HG02981 (cell line): Measurements from ENCODE around the gene ARSG.
"Not testable (repeated sequence)": the region's sequence is repeated elsewhere in the genome, so short reads cannot be mapped to it uniquely, and the experiment has no call there.

Source experiments
- ATAC-seq: cut with Tn5 transposase; IDR thresholded peaks from one replicate; pipeline ENCODE4 v1.9.1; 2021; ENCODE audit warnings: mild to moderate bottlenecking, moderate library complexity; ENCODE audit not compliant: unreplicated experiment

Gene ARSG

DNA sequence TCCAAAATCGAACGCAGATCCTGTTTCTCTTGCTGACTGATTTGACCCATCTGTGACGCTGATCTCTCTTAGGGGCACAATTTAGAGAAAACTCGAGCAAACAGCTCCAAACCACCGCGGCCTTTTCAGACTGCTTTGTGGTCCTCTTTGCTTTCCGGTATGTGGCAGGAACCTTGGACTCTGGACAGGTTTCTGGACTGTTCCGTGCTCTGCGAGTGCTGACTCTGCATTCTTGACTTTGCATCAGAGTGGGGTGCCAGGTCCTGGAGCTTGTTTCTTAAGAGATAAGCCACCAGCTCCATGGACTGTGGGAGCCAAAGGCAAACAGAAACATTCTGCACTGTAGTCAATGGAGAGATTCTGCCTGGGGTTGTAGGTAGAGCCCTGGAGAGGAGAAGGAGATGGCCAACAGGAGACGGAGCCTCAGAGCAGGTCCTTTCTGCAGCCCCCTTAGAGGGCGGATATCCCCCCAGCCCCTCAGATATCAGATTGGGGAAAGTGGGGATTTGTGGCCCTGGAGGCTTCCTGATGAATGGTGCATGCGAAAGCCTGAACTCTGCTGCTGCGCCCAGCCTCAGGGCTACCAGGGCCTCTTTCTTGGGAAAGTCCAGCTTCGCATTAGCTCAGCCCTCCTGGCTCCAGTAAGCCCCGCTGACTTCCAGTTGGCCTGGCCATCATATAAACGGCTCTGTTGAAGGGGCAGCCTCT is 100.4 kb downstream of the ARSG start:
- ATAC-seq: no peak

DNA sequence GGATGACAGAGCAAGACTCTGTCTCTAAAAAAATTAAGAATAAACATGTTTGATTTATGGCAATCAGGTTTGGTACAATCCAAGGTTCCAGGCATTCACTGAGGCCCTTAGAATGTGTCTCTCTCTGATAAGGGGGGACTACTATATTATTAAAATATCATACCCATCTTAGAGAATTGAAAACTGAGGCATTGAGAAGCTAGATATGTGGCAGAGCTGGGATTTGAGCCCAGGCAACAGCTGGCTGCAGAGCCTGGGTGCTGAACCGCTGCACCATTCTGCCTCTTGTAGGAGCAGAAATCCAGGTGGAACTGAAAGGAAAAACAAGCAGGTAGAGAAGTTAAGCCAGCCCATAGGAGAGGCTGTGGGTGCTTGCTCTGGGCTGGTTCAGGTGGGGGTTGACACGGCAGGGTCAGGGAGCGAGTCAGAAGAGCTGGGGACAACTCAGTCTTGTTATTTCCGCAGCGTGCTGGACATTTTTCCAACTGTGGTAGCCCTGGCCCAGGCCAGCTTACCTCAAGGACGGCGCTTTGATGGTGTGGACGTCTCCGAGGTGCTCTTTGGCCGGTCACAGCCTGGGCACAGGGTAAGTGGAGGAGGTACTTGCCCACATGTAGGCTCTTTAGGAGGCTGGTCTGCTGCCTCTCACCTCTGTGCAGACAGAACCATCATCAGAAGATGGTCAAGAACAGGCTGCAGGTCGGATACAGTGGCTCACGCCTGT is 103.5 kb downstream of the ARSG start:
- ATAC-seq: no peak

DNA sequence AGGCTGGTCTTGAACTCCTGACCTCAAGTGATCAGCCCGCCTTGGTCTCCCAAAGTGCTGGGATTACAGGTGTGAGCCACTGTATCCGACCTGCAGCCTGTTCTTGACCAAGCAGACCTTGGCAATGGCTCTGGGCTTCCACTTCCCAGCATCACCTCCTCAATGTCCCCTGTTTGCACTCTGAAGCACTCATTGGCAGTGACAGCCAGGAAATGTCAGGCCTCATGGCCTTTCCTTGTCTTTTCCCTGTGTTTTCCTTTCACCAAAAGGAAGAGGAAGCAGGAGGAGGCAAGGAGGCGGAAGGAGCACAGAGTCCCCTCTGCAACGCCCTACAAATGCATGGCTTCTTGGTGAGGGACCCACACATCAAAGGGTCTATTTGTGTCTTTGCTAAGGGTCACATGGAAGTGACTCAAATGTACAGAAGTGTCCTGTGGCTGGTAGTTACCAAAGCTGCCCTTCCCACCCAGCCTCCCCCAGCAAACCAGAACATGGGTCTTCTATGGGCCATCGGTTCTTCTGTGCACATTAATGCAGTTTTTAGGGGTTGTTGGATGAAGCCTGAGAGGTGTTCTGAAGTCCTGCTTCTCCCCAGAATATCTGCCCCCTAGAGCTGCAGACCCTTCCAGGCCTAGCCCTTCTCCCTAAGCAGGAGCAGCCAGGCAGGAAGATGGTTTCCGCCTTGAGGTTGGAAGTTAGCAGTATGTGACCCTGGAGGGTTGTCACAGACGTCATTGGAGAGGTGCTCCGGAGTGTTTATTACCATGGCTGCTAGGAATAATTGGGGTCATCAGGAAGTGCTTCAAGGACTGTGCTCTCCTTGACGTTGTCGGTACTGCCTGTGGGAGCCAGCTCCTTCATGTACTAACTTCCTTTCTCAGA is 105.2 kb downstream of the ARSG start:
- no peak for ATAC-seq

DNA sequence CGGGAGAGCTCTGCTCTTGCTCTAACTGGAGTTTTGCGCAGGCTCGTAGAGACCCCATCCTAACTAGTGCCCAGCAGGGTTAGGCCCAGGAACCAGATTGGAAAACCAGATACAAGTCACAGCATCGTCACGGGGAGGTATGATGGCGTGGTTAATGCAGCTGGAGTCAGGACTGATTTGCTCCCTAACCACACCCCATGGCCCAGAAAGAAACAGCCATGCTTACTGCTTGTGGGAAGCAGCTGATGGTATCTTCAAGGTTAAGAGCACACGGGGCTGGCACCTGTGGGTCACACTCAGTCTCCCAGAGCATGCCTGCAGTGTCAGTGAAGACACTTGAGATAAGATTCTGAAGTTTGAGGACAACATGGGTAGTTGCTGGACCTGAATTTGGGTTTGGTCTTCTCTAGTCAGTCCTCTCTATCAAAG is 105.8 kb downstream of the ARSG start:
- no peak for ATAC-seq

DNA sequence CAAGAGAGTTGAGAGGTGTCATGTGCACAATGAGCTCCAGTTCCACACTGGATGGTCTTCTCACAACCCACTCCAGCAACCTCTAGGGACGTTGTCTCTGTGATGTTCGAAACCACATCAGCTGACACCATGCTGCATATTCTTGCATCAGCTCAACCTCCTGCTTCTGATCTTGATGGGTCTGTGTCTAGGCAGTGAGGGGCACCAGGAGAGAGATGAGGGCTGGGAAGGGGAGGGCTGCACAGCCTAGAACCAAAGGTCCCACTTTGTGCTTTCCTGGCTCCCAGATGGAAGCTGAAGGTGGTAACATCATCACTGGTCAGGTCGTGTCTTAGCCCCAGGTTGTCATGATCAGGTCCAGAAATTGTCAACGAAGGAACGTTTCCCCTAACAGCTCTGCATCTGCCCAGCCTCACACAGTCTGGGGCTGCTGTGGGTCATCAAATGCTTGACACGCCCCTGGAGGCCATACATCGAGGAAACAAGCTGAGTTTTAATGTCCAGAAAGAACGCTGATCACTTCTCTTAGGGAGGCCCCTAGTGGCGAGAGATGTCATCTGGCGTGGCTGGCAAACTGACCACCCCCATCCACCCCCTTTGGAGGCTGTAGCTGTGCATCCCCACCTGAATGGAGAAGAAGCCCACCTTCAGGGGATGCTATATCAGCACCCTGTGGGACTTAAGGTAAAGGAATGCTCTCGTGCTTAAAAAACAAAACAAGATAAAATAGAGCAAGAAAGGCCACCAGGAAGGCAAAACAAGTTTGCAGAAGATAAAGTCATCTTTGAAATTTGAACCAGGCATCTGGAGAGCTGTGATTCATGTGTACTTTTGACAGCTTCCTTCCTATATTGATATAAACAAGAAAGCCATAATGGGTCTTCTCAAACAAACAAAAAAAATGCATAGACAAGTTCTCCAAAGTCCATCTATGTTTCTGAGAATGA is 107.7 kb downstream of the ARSG start:
- peak; percentile 89 for ATAC-seq

DNA sequence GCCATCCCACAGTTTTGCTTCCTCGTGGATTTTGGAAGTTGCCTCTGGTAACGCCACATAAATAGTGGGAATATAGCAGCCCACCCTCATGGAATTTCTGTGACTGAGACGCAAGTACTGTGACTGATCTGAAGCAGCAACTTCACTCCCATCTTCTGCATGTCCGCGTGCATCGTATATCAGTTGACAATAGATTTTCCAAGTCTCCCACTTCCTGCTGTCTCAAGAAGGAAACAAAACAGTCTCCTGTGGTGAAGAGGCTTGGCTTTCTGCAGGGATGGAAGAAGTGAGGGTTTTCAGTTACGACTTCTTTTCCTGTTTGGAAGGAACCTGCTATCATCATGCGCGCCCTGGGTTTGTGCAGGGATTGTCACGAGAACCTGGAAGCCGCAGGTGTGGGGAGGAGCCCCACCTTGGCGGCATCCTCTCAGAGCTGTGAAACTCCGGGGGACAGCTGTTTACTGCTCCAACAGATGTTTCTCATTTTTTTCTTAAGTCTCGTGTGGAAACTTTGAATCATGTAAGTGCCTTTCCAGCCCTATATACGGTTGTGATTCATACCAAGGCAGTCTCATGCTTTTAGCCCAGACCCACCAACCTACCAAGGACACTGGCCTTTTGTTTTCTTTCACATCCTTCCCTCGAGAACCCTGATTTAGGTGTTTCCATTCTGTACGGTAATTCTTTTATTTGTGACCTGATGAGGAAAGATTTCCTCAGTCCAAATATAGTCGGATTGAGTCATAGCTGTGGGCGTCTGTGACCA is 108.5 kb downstream of the ARSG start:
- ATAC-seq: no peak

DNA sequence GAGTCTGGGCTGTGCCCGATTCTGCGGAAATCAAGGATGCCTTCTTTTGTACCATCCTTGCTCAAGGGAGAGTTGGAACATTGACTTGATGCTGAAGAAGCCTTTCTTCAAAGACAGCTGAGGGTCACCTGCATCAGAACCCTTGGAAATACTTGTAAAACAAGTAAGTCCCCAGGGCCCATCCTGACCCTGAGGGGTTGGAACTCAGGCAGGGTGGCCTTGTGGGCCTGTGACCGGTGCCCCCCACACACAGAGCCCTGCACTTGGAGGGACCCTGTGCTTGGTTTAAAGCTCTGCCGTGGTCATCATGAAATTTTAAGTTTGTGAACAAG is 109.1 kb downstream of the ARSG start:
- no peak for ATAC-seq

DNA sequence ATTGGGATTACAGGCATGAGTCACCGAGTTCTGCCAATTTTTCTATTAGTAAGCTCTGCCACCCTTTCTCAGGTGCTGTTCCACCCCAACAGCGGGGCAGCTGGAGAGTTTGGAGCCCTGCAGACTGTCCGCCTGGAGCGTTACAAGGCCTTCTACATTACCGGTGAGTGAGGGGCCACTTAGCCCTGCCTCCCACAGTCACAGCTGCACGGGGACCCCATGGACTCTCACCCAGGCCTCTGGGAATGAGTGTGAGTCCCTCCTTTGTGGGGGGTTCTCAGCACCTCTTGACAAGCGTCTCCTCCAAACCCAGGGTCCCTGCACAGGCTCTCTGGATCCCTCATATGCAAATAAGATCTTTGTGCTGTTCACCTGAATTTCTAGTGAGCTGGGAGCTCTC is 110.0 kb downstream of the ARSG start:
- ATAC-seq: no peak

DNA sequence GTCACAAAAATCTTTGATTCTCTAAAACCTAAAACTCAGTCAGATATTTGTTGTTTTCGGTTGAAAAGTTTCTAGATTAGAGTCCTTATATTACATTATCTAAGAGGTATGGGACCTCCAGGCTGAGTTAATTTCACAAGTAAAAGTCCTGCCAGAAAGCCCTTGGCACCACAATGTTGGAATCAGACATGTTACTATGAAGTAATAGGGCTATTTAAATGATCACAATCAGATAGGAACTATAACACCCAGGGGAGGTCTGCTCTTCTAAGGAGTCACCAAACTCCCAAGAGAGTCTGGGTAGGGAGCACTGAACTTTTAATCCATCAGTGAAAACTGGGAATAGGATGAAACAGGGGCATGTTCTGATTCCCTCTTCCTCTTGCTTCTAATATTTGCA is 111.8 kb downstream of the ARSG start:
- no peak for ATAC-seq

DNA sequence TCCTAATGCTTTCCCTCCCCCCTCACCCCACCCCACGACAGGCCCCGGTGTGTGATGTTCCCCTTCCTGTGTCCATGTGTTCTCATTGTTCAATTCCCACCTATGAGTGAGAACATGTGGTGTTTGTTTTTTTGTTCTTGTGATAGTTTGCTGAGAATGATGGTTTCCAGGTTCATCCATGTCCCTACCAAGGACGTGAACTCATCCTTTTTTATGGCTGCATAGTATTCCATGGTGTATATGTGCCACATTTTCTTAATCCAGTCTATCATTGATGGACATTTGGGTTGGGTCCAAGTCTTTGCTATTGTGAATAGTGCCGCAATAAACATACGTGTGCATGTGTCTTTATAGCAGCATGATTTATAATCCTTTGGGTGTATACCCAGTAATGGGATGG is 112.5 kb downstream of the ARSG start:
- ATAC-seq: not testable (repeated sequence)

DNA sequence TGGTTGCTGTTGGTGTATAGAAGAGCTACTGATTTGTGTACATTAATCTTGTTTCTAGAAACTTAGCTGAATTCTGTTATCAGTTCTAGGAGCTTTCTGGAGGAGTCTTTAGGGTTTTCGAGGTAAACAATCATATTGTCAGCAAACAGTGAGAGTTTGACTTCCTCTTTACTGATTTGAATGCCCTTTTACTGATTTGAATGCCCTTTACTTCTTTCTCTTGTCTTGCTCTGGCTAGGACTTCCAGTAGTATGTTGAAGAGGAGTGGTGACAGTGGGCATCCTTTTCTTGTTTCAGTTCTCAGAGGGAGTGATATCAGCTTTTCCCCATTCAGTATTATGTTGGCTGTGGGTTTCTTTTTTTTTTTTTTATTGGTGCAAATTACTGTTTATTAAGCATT is 116.4 kb downstream of the ARSG start:
- not testable (repeated sequence) for ATAC-seq

DNA sequence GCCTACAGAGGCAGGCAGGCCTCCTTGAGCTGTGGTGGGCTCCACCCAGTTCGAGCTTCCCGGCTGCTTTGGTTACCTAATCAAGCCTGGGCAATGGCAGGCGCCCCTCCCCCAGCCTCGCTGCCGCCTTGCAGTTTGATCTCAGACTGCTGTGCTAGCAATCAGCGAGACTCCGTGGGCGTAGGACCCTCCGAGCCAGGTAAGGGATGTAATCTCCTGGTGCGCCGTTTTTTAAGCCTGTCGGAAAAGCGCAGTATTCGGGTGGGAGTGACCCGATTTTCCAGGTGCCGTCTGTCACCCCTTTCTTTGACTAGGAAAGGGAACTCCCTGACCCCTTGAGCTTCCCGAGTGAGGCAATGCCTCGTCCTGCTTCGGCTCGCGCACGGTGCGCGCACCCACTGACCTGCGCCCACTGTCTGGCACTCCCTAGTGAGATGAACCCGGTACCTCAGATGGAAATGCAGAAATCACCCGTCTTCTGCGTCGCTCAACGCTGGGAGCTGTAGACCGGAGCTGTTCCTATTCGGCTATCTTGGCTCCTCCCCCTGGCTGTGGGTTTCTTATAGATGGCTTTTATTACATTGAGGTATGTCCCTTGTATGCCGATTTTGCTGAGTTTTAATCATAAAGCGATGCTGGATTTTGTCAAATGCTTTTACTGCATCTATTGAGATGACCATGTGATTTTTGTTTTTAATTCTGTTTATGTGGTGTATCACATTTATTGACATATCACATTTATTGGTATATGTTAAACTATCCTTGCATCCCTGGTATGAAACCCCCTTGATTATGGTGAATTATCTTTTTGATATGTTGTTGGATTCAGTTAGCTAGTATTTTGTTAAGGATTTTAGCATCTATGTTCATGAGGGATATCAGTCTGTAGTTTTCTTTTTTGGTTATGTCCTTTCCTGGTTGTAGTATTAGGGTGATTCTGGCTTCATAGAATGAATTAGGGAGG is 122.6 kb downstream of the ARSG start:
- ATAC-seq: not testable (repeated sequence)

DNA sequence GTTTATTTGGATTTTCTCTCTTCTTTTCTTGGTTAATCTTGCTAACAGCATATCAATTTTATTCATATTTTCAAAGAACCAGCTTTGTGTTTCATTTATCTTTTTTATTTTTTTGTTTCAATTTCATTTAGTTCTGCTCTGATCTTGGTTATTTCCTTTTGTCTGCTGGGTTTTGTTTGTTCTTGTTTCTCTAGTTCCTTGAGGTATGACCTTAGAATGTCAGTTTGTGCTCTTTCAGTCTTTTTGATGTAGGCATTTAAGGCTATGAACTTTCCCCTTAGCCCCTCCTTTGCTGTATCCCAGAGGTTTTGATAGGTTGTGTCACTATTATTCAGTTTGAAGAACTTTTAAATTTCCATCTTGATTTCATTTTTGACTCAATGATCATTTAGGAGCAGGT is 123.6 kb downstream of the ARSG start:
- ATAC-seq: not testable (repeated sequence)

DNA sequence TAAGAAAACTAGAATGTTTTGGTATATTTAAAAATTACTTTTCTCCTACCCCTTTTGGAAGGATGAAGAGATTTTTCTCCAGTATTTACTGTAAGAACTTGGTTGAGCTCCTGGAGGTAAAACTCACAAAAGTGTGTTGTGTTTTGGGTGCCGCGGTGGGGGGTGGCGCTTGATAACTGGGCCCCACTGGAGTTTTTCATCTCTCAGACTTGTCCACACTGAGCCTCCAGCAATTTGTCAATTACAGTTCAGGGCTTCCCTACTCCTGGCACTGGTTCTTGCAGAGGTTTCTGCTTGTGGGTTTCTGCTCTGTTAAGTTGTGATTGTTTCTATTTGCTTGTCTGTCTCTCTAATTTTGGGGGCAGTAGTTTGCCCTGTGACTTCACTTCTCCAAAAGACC is 126.0 kb downstream of the ARSG start:
- no peak for ATAC-seq

DNA sequence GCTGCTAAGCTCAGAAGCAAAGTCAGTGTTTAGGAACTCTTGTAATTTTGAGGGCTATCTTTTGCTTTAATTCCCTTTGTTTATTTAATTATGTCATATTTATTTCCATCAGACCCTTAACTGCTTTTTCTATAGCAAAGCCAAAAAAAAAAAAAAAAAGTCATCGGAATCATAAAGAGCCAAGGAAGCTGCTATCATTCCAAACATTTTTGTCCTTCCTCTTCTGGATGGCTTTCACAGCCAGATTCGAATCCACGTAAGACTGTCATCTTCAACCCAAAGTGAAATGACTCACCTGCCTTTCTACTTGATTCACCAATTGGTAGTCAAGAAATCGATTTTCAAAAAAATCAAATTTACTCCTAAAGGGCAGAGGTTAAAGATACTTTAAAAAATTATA is 127.6 kb downstream of the ARSG start:
- ATAC-seq: no peak

DNA sequence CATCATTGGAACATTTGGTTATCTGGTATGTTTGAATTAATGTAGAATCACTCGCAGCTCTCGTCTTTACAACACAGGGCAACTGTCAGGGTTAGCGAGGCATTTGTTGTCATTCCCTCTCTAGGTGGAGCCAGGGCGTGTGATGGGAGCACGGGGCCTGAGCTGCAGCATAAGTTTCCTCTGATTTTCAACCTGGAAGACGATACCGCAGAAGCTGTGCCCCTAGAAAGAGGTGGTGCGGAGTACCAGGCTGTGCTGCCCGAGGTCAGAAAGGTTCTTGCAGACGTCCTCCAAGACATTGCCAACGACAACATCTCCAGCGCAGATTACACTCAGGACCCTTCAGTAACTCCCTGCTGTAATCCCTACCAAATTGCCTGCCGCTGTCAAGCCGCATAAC is 128.8 kb downstream of the ARSG start:
- ATAC-seq: no peak

DNA sequence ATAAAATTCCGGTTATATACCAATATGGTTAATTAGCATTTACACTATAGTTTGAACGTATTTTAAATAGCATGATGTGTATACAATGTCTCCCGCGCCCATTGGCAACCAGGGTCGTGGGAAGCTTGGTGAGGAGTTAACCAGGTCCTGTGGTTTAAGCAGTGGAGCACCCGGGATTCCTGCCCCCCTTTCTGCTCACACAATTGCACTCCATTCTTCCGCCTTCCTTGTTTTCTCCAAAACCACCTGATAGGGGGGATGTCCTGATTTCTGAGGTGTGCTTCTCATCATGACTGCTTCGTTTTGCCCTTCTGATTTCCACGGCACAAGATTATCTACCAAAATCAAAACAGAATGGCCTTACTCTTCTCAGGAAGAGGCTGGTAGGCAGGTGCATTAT is 130.2 kb downstream of the ARSG start:
- ATAC-seq: no peak

DNA sequence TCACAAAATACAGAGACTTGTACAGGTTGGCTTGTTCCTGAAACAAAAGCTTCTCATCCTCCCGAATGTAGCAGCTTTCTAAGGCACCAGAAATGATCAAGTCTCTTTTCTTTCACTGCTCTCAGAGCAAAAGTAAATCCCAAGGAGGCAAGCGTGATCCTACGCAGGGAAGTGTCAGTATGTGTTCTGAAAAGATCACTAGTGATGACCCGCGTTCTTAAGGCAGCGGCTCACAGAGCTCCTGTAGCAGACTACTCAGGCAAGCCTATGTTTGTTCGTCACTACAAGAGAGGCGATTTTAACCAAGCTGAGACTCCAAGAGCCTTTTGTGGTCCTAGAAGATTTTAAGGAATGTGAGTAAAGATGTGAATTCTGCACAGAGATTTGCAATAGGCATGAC is 131.5 kb downstream of the ARSG start:
- ATAC-seq: no peak

DNA sequence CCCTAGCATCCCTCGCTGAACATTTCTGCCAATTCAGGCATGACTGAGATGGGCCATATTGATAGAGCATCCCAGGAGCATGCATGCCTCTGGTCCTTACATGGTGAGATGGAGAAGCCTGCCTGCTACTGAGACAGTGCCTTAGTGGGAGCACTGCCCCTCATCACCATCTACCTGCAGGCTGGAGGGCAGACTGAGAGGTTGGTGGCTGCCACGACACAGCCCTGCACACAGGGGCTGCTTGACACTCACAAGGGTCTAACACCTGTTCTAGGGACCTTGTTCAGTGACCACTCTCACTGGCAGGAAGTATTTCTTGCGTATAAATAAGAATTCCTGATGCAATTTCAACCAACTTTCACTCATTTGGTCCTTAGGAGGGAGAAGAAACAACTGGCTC is 132.0 kb downstream of the ARSG start:
- ATAC-seq: no peak
